Vagina (tissue), 2 donors: ENCODE measurements around the gene DLG3.

Experiments
- CTCF ChIP-seq, 3 experiments: fragments of 450-650 bp in 2 of 3; fragments of 200-600 bp in 1 of 3; sonication (generic) in 1 of 3; IDR thresholded peaks; one replicate each; pipeline ENCODE4 v1.5.1; 2017 to 2019; ENCODE audit warnings: antibody characterized with exemption in 3 of 3, mild to moderate bottlenecking in 2 of 3, moderate library complexity in 2 of 3
- POLR2A ChIP-seq, 2 donors: fragments of 450-650 bp; IDR thresholded peaks; one replicate each; pipeline ENCODE4 v1.6.1; 2017; ENCODE audit warnings: antibody characterized with exemption in 2 of 2, mild to moderate bottlenecking in 2 of 2, moderate library complexity in 2 of 2
- POLR2AphosphoS5 ChIP-seq, 2 donors: sonication (generic); formaldehyde crosslinking; IDR thresholded peaks; one replicate each; pipeline ENCODE4 v1.9.0; 2017; ENCODE audit warnings: antibody characterized with exemption in 2 of 2, mild to moderate bottlenecking in 2 of 2, low read depth in 1 of 2; ENCODE audit not compliant: insufficient read depth in 1 of 2

DNA sequence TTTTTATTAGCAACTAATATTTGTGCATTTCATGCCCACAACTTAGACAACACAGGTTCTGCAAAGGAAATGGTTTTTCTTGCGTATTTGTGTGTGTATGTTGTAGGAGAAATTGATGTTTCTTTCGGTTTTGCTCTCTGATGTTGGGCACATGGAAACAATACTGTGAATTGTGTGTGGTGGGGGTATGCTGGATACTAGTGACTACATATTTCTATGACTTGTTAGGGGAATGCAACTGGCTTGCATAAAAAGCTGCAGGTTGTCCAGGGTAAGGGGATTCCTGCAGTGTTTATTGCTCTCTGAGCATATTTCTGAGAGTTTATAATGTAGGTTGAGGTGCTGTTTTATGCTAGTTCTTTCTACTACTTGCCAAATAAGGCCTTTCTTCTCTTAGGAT lies 11.6 kb downstream of the DLG3 start:
- TF ChIP-seq CTCF (IDR thresholded peaks at IDR 0.05) (no peak), POLR2A (IDR thresholded peaks at IDR 0.05) (no peak), POLR2AphosphoS5 (IDR thresholded peaks at IDR 0.05; ENCODE audit: insufficient read depth in 1 of 2, low read depth in 1 of 2) (no peak)
